HG02981 (cell line): ENCODE results near the gene ZKSCAN4.

ENCODE experiments used
- ATAC-seq: cut with Tn5 transposase; IDR thresholded peaks from one replicate; pipeline ENCODE4 v1.9.1; 2021; ENCODE audit warnings: mild to moderate bottlenecking, moderate library complexity; ENCODE audit not compliant: unreplicated experiment

Gene ZKSCAN4

DNA sequence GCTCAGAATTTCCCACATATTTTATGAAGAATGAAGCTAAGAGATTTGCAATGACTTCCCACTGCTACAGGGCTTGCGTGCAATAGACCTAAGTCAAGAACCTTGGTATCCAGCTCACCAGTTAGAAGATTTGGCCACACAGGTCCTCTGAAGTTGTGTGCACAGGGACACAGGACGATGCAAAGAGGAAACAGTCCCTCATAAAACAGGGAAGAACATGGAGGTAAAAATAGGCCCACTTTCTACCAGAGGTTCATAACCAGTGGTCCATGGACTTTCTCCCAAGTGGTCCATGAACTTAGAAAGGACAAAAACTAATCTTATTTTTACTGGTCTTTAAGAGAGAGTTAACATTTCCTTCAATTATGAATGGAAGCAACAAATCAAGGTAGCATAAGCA is 1.3 kb downstream of the ZKSCAN4 start:
- ATAC-seq: no peak

DNA sequence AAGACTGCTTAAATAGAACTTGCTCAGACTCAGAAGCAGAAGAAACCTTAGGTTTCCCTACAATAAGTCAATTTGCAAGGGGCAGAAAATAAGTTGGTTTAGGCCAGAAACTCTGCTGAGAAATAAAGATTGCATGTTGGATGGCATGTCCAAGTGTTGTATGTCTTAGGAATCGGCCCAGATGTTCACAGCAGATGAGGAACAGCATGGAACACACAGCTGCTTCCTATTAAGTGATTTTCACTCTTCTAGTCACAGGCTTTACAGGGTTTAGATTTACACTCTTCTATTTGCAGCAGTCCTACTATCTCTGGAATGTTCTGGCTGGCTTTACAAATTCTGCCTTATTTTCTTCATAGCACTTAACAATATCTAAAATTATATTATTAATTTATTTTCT is 3.2 kb downstream of the ZKSCAN4 start:
- no peak for ATAC-seq

DNA sequence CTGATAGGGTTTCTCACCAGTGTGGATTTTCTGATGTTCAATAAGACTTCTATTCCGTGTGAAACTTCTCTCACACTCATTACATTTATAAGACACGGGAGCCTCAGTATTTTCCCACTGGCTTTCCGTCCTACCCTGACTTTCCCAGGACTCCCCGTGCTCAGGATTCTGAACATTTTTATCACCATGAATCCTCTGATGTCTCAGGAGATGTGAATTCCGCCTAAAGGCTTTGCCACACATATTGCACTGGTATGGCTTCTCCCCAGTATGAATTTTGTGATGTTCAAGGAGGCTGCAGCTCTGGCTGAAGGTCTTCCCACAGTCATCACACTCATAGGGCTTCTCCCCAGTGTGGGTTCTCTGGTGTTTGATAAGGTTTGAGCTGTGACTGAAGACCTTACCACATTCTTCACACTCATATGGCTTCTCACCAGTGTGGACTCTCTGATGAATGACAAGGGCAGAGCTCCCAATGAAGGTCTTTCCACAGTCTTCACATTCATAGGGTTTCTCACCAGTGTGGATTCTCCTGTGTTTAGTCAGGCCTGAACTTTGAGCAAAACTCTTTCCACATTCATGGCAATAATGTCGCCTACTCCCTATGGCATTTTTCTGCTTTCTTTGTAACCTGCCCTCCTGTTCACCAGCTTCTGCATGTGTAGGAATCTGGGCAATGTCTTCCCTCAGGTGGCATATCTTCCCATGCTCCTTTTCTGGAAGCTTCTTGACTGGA is 6.7 kb downstream of the ZKSCAN4 start:
- ATAC-seq: no peak

DNA sequence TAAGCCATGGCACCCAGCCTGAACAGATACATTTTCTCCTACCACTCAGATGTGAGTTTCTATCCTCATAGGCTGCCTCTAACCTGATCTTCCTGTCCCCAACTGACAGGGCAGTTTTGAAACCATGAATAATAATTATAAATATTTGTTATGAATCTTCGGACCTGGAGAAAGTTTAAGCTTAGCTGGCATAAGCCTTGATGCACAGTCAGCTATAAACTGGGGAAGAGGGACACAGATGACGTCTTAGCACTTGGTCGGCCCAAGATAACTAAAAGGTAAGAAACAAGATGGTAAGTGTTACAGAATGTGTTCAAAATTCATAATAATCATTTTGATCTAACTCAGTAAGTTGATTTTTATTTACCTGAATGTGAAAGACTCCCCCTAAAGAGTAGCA is 8.1 kb downstream of the ZKSCAN4 start:
- no peak for ATAC-seq

DNA sequence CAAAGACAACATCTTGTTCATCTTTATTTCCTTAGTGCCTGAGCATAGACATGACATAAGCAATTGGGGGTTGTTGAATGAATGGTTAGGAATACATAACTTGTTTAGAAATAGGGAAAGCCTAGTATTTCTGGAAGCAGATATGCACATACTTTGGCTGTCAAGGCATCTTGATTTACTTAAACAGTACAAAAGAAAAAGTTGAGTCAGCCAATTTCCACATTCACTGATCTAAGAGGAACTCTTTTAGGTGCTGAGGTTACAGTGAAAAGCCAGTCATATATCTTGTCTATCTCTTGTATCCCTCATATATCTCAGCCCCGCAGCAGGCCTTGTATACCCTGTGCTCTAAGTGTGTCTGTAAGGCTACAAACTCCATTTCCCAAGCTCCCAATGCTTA is 11.6 kb downstream of the ZKSCAN4 start:
- no peak for ATAC-seq

DNA sequence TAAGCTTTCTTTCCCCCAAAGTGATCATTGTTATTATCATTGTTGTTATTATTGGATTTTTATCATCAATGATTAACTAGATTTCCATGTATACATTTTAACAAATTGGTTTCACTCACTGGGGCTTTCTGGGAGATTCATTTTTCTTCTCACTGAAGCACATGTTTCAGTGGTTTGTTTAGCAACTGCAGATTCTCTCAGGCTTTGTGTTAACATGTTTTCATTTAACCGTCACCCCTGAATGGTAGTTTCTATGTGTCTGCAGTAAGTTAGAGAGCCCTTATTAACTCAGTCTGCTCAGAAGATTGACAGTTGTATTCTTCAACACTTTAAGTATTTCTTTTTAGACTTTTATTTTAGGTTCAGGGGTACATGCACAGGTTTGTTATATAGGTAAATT is 12.4 kb downstream of the ZKSCAN4 start:
- ATAC-seq: no peak

DNA sequence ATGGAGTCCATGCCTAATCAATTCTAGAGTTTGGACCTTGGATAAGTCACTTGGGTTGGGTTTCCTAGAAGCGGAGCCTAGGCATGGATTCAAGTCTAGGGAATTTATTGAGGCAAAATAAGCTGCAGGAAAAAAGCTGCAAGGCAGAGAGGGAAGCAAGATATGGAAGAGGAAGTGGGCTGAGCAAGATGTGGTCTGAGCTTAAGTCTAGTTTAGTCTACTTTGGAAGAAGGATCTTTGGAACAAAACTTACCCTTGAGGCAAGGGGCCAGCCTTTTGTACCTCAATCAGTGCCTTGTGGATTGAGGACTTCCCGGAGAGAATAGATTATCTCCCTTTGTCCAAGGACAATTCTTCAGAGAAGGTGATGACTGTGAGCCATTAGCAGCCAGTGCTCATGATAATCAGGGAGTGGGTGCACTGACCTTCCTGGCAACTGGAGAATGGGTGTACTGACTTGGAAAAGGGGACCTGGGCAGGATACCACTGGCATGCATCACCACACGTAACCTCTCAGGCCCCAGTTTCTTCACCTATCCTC is 16.1 kb downstream of the ZKSCAN4 start:
- ATAC-seq: no peak

DNA sequence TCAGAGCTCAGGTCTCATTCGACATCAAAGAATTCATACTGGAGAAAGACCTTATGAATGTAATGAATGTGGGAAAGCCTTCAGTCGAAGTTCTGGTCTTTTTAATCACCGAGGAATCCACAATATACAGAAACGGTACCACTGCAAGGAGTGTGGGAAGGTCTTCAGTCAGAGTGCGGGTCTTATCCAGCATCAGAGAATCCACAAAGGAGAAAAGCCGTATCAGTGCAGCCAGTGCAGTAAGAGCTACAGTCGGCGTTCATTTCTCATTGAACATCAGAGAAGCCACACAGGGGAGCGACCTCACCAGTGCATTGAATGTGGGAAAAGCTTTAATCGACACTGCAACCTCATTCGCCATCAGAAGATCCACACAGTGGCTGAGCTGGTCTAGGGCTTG is 19.3 kb downstream of the ZKSCAN4 start:
- ATAC-seq: no peak

DNA sequence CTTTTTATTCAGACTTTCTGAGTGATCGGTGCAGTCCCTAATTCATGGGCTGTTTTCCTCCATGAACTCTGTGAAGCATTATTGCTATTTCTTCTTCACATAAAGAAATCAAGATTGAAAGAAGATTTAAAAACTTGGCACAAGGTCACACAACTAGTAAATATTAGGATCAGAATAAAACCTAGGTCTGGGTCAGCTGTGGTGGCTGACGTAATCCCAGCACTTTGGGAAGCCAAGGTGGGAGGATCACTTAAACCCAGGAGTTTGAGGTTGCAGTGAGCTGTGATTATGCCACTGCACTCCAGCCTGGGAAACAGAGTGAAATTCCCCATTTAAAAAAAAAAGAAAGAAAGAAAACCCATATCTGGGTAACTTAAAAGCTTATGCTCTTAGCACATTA is 25.6 kb downstream of the ZKSCAN4 start:
- ATAC-seq: no peak

DNA sequence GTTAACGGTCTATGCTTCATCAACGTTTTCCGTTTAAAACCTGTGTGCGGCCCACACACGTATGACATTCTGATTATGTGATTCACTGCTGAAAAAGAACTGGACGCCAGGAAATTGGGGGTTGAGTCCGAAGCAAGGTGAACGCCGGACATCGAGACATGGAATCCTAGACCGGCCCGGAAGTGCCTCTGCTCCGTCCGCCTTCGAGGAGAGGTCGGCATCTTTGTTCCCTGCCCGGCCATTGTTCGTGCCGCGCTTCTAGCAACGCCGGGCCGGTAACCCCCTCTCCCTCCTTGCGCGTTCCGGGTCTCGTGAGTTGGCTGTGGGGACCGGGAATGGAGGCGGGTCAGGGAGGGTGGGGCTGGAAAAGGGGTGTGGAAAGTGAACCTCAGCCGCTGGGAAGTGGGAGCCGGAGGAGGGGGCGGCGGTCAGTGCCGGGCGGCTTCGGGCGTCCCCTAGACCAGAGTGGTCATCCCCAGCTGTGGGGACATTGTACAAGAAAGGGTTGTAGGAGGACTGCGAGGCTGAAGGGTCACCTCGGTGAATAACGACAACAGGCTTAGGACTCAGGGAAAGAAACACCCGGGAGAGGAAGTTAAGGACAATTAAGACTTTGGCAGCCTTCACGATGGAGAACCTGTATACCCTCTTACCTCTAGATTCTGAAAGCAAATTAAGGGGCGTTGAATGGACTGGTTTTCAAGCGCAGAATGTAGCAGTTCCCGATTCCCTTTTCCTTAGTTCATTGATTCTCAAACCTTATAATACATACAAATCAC is 26.8 kb downstream of the ZKSCAN4 start, which contains the start of gene ZSCAN9:
Gene ZSCAN9, plus strand, starts transcription at position 220 of the 779 bp plus-strand sequence. CDS start 1,810 bp downstream, outside the sequence.
- ATAC-seq: peak; percentile 87

DNA sequence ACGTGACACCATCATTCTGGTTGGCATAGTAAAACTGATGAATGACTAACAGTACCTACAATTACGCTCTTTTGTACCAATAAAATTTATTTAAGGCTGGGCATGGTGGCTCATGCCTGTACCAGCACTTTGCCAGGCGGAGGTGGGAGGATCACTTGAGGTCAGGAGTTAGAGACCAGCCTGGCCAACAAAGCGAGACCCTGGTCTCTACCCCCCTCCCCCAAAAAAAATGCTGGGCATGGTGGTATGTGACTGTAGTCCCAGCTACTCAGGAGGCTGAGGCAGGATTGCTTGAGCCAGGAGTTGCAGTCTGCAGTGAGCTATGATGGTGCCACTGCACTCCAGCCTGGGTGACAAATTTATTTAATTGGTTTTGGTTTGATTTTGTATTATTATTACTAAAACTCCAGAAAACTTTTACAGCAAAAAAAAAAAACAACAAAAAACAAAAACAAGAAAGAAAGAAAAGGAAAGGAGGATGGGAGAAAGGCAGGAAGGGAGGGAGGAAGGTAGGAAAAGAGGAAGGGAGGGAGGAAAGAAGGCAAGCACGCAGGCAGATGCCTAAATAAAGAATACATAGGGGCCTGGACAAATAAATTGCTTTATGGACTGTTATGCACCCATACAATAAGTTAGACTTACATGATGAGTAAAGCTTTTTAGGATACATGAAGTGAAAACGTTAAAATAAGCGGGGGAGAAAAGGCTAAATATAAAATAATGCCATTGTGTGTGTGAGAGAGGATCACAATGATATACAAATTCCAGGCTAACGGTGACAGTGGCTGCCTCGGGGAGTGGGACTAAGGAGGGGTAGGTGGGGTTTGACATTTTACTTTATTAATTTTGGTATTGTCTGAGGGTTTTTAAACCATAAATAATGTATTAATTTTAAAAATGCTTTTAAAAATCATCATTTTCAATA is 27.7 kb downstream of the ZKSCAN4 start:
- no peak for ATAC-seq

DNA sequence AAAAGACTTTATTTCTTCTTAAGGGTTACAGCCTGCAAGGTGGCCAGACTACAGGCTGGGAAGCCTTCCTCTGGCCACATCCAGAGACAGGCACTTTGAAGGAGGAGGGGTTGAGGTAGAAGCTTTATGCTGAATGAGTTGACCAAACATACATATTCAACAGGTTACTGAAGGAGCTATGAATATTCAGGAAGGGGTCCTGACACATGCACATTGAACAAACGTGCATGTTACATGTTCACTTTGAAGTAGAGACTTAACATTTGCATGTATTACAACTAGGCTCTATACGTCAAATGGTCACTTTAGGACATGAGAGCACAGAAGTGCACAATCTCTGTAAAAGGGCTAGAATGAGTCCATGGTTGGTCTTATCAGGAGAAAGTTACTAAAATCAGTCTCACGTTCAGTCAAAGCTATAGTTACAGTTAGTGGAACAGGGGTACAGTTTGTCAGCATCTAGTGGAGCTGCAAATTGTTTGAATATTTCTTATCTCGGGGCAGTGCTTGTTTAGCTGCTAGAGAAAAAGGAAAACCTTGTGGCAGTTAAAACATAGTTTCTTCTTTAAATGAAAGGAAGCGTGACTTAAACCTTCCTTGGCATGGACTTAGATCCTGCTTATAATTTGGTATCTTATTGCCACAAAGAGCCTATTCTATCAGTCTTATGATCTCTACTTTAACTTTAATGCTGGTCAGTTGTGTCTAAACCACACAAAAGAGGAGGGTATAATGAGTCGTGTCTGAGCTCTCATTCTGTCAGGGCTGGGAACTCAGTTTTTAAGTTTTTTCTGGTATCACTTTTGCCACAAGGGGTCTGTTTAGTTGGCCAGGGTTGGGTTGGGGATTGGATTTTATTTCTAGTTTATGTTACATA is 31.6 kb downstream of the ZKSCAN4 start:
- ATAC-seq: no peak

DNA sequence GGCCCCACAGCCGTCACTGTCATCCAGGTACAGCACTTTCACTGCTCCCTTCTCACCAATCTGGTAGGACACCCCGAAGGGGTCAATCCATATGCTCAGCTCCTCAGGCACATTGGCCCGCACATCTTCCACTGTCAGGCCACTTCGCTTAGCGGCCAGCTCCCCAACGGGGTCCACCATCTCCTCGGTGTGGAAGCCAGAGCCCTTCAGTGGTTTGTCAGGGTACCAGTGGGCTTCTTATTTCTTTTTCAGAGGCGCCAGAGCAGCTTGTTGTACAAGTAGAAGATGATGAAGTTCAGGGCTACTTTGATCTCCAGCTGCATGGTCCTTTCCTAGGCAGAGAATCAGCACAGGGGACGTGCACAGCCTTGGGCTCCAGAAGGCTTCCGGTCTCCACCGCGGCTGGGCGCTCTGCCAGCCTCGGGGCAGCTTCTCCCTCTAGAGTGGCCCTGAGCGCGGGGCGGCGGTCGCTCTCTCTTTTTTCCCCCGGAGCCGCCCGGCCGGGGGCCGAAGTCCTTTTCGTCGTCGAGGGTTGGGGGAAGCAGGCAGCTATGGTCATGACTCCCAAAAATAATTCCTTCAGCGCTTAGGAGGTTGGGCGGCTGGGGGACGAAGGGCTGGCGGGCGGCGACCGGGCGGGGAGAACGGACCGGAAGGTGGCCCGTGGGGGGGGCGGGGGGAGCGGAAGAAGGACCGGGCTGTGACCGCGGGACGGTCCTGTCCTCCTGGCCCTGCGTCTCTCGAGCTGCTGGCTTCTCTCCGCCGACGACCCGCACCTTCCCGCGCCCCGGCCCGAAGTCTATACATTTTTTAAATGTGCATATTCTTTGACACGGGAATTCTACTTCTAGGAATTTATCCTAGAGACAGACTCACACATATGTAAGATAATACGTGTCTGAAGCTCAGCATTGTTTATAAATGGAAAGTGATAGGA is 33.5 kb downstream of the ZKSCAN4 start:
- no peak for ATAC-seq

DNA sequence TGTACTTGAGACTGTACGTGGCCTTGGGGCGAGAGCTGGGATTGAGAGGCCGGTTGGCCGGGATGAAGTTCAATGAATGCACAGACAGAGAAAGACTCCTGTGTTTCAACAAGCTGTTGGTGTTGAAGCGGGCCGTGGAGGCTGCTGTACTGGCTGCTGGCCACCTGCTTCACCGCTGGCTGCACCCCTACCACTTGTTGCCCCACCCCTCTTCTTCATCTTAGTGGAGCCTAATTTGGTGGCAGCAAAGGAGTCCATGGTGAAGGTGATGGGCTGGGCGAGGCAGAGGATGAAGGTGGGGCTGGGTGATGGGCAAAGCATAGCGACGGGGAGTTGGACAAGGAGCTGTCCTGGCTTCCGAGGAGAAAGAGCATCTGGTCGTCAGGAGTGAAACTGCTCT is 34.2 kb downstream of the ZKSCAN4 start:
- no peak for ATAC-seq

DNA sequence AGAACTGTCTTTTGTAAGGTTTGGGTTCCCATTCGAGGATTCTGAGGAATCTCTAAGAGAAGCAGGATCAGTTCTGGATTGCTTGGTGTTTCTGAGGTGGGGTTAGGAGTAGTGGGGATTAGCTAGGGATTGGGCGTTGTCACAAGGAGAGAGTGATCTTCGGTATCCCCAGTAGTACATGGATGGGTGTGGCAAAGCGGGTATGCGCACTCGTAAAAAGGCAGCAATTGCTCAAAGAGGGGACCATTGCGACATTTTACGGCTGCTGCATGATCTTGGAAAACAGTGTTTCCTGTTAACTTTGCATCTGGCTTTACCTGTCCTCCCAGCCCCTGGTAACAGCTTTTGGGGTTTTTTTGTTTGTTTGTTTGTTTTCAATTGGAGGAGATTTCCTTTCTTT is 36.6 kb downstream of the ZKSCAN4 start:
- ATAC-seq: no peak

DNA sequence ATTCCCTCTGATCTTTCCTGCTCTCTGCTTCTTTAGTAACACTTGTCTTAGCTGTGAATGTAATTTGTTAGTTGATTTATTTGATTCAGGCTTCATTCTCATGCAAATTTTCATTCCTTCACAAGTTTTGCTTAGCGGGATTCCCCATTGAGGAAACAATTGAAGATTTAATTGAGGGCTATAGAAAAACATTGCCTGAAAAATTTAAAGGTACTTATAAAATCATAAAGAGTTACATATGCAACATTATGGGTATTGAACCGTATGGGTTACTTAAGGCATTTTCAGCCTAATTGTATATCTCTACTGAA is 38.9 kb downstream of the ZKSCAN4 start:
- ATAC-seq: no peak

DNA sequence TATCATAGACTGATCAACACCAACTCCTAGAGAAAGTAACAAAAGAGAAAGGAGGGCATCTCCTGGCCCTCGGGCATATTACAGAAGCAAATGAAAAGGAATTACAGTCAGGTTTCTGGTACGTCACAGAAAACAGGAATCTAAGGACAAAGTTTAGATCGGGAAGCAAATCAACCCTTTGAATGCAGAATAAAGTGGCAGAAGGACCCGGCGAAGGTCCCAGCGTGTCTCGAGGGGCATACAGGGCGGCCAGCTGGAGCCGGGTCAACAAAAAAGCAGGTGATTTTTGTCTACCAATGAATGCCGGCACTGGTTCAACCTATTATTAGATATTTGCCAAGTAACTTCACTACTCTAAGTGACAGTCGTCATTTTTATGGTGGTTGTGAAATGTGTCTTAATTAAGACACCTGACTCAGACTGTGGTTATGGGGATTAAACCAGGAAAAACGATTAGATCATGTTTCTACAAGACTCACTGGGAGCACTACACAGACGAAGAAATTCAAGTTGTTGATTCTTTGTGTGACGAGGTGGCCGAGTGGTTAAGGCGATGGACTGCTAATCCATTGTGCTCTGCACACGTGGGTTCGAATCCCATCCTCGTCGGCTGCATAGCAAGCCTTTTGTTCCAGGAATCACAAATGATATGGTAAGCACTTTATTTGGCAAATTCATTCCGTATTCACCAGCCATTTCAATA is 39.4 kb downstream of the ZKSCAN4 start:
- peak; percentile 62 for ATAC-seq

DNA sequence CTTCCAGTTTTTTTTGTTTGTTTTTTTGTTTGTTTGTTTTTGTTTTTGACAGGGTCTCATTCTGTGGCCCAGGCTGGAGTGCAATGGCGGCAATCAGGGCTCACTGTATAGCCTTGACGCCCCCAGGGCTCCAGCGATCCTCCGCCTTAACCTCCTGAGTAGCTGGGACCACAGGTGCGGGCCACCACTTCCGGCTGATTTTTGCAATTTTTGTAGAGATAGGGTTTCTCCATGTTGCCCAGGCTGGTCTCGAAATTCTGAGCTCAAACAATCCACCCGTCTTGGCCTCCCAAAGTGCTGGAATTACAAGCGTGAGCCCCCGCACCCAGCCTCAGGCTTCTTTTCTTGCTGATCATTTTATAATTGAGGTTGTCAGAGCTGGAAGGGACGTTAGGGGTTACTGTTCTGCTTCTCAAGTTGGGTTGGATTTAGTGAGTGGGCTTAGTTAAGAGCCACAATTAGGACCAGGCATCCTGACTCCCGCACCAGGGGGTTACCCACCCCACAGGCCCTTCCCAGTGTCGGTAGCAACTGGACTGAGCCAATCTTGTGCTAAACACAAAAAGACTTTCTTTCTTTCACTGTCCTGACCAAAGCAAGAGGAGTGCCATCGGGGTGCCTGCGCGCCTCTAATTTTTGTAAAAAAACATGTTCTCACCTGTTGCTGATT is 40.1 kb downstream of the ZKSCAN4 start:
- peak; percentile 13 for ATAC-seq
